CD4-positive, alpha-beta memory T cell (primary cell): ENCODE data around the gene SPANXN2. TPM values are rescaled to one million over a fixed set of nuclear protein-coding genes. Genes with fewer than 3 reads are reported as not detected.
"Not testable (repeated sequence)": the region's sequence is repeated elsewhere in the genome, so short reads cannot be mapped to it uniquely, and the experiment has no call there.

ENCODE experiments used
- CTCF ChIA-PET: fragments of 350-600 bp; sonication (Branson Sonifier 250); formaldehyde crosslinking; loops from one replicate; lab custom pipeline; 2021; ENCODE audit warnings: inconsistent platforms; ENCODE audit not compliant: partially characterized antibody; lab: Charles Lee
- POLR2A ChIA-PET: fragments of 350-600 bp; sonication (Branson Sonifier 250); formaldehyde crosslinking; loops from one replicate; lab custom pipeline; 2021; ENCODE audit not compliant: partially characterized antibody; lab: Charles Lee
- DNase-seq, 5 donors: peaks; one replicate each; pipeline versions ENCODE4 v3.0.0 to v3.0.0-alpha.2; 2020 to 2022; ENCODE audit warnings: mixed read lengths in 1 of 5
- H3K27ac ChIP-seq: one replicate; pipeline ENCODE4 v1.7.0; 2013; ENCODE audit warnings: low read depth, low read length
- H3K27me3 ChIP-seq: 2 replicates; pipeline ENCODE4 v1.7.0; 2013; ENCODE audit warnings: mild to moderate bottlenecking, low read length, moderate library complexity; ENCODE audit not compliant: insufficient read depth
- H3K36me3 ChIP-seq: 2 replicates; pipeline ENCODE4 v1.7.0; 2013; ENCODE audit warnings: mild to moderate bottlenecking, low read length, moderate library complexity; ENCODE audit not compliant: insufficient read depth
- H3K4me1 ChIP-seq: 2 replicates; pipeline ENCODE4 v1.7.0; 2013; ENCODE audit warnings: mild to moderate bottlenecking, low read length, moderate library complexity; ENCODE audit not compliant: insufficient read depth
- H3K4me3 ChIP-seq, 2 donors: one replicate each; pipeline ENCODE4 v1.7.0; 2013; ENCODE audit warnings: low read length in 2 of 2, mild to moderate bottlenecking in 1 of 2
- H3K9me3 ChIP-seq, 2 donors: one replicate each; pipeline ENCODE4 v1.7.0; 2013; ENCODE audit warnings: low read length in 2 of 2, control low read depth in 1 of 2; ENCODE audit not compliant: control insufficient read depth in 1 of 2
- H3K27ac Mint-ChIP-seq, 7 donors: one replicate each; pipeline ENCODE4 v1.8.0; 2020 to 2021; ENCODE audit warnings: mixed read lengths in 7 of 7, mild to moderate bottlenecking in 6 of 7, inconsistent platforms in 3 of 7, moderate library complexity in 3 of 7
- H3K27me3 Mint-ChIP-seq, 2 donors: one replicate each; pipeline ENCODE4 v1.8.0; 2020 to 2021; ENCODE audit warnings: mixed read lengths in 2 of 2
- H3K36me3 Mint-ChIP-seq, 2 donors: one replicate each; pipeline ENCODE4 v1.8.0; 2020 to 2021; ENCODE audit warnings: mixed read lengths in 2 of 2, inconsistent platforms in 1 of 2, mild to moderate bottlenecking in 1 of 2
- H3K4me1 Mint-ChIP-seq, 4 donors: one replicate each; pipeline ENCODE4 v1.8.0; 2020 to 2021; ENCODE audit warnings: mixed read lengths in 4 of 4, mild to moderate bottlenecking in 1 of 4
- H3K4me3 Mint-ChIP-seq, 8 donors: one replicate each; pipeline ENCODE4 v1.8.0; 2020 to 2021; ENCODE audit warnings: mixed read lengths in 8 of 8, mild to moderate bottlenecking in 7 of 8, moderate library complexity in 6 of 8, inconsistent platforms in 3 of 8
- H3K9me3 Mint-ChIP-seq, 8 donors: one replicate each; pipeline ENCODE4 v1.8.0; 2020 to 2021; ENCODE audit warnings: mixed read lengths in 8 of 8, mild to moderate bottlenecking in 5 of 8, inconsistent platforms in 3 of 8, moderate library complexity in 1 of 8
- intact Hi-C: fragments of 100-400 bp; cut with micrococcal nuclease; formaldehyde crosslinking; loops from one replicate; pipeline ENCODE4 v1.15.1; 2023
- polyA plus RNA-seq, 2 donors: library from polyadenylated mRNA; unstranded; fragments of 300-500 nt; fragmentation: Illumina TruSeq; gene quantifications; one replicate each; pipeline ENCODE4 v1.2.3, GENCODE V29; 2021
- total RNA-seq, 2 experiments: library from RNA; stranded (reverse); gene quantifications; one replicate each; pipeline ENCODE4 v1.2.3, GENCODE V29; 2021

Gene SPANXN2, protein sequence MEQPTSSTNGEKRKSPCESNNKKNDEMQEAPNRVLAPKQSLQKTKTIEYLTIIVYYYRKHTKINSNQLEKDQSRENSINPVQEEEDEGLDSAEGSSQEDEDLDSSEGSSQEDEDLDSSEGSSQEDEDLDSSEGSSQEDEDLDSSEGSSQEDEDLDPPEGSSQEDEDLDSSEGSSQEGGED
- total RNA-seq (not detected), polyA plus RNA-seq (not detected)

DNA sequence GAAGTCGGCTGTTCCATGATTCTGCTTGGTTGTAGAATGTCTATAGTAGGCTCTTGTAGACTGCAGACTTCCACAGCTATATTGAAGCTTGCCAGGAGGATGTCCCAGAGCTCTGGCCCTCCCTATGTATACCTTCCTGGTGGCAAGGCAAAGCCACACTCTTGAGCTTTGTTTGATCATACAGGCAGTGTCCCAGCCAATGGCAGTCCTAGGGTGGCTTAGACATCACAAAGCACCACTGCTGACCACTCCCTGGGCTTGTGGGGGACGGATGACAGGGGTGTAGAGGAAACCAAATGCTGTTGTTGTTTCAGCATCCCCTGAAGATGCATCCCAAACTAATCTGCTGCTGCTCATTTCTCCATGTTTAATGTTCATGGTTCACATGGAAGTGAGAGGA, at the start of gene SPANXN2:
SPANXN2 (minus strand) TSS at position 101 of the 400 bp plus-strand sequence; CDS start at position 17, 84 bp downstream.
- H3K36me3 Mint-ChIP-seq, H3K4me3 ChIP-seq, H3K9me3 ChIP-seq, DNase-seq, H3K9me3 Mint-ChIP-seq, H3K27ac ChIP-seq, H3K27me3 ChIP-seq, H3K4me1 Mint-ChIP-seq, H3K4me1 ChIP-seq, H3K36me3 ChIP-seq, CTCF ChIA-PET, H3K27ac Mint-ChIP-seq, H3K27me3 Mint-ChIP-seq, intact Hi-C loops, POLR2A ChIA-PET: not testable (repeated sequence)
- peak within 1 kb of the TSS in 1 of 8 donors; percentile 36 for H3K4me3 Mint-ChIP-seq

DNA sequence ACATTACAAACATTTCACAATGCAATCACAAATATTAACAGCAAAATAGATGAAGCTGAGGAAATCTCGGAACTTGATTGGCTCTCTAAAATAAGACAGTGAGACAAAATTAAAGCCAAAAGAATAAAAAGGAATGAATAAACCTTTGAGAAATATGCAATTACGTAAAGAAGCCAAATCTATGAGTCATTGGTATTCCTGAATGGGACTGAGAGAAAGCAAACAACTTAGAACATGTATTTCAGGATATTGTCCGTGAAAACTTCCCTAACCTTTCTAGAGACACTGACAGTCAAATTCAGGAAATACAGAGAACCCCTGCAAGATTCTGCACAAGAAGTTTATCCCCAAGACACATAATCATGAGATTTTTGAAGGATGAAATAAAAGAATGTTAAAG, 48.4 kb upstream of the SPANXN2 start:
- no peak for DNase-seq
- POLR2A ChIA-PET, result no interaction called here
- no peaks in the 10 kb centered on the region for H3K36me3 ChIP-seq

DNA sequence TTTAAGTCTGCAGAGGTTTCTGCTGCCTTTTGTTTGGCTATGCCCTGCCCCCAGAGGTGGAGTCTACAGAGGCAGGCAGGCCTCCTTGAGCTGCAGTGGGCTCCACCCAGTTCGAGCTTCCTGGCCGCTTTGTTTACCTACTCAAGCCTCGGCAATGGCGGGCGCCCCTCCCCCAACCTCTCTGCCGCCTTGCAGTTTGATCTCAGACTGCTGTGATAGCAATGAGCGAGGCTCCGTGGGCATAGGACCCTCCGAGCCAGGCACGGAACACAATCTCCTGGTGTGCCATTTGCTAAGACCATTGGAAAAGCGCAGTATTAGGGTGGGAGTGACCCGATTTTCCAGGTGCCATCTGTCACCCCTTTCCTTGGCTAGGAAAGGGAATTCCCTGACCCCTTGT, 47.2 kb upstream of the SPANXN2 start:
- intact Hi-C loops, H3K4me3 Mint-ChIP-seq, H3K4me1 Mint-ChIP-seq: not testable (repeated sequence)

More for the DNA sequence above, 48.4 kb upstream of the SPANXN2 start:
- intact Hi-C loops, result no loop called here
- no peak overlapping the region for H3K4me3 Mint-ChIP-seq
- no peak overlapping the region for H3K27ac Mint-ChIP-seq
- Histone ChIP-seq H3K4me3 (no peak overlapping the region), H3K4me1 (no peaks in the 10 kb centered on the region), H3K9me3 (no peaks in the 10 kb centered on the region), H3K27me3 (no peaks in the 10 kb centered on the region), H3K27ac (no peak overlapping the region)
- no peaks in the 10 kb centered on the region for H3K36me3 Mint-ChIP-seq
- H3K9me3 Mint-ChIP-seq, result peaks cover 0 to 15% (median 3%) of the 10 kb centered on the region in 8 donors
- CTCF ChIA-PET, result no interaction called here
- no peaks in the 10 kb centered on the region for H3K27me3 Mint-ChIP-seq
- H3K4me1 Mint-ChIP-seq, result no peaks in the 10 kb centered on the region

DNA sequence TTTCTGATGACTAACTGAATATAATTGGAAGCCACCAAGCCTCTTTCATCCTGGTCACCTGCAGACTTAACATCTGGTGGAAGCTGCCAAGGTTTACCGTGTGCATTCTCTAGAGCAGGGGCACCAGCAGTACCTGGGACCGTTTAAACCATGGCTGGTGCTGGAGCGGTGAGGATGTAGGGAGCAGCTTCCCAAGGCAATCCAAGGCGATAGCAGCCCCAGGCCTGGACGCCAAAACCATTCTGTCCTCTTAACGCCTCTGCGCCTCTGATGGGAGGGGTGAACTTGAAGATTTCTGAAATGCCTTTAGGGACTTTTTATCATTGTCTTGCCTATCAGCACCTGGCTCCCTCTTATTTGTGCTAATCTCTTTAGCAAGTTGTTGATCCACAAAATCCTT, 37.3 kb upstream of the SPANXN2 start:
- Mint-ChIP-seq H3K27ac (peak overlapping the region in 1 of 7 donors; percentile 73), H3K4me1 (no peaks in the 10 kb centered on the region), H3K36me3 (no peaks in the 10 kb centered on the region), H3K27me3 (no peaks in the 10 kb centered on the region), H3K9me3 (peaks cover 0 to 7% (median 0%) of the 10 kb centered on the region in 8 donors), H3K4me3 (no peak overlapping the region)
- Histone ChIP-seq H3K27me3 (no peaks in the 10 kb centered on the region), H3K27ac (no peak overlapping the region), H3K9me3 (no peaks in the 10 kb centered on the region), H3K4me3 (no peak overlapping the region), H3K4me1 (no peaks in the 10 kb centered on the region), H3K36me3 (no peaks in the 10 kb centered on the region)
- intact Hi-C loops, result no loop called here
- DNase-seq, result no peak
- ChIA-PET CTCF (no interaction called here), POLR2A (no interaction called here)

More for the DNA sequence above, 47.2 kb upstream of the SPANXN2 start:
- H3K27ac ChIP-seq, POLR2A ChIA-PET, H3K27me3 Mint-ChIP-seq, DNase-seq, H3K36me3 Mint-ChIP-seq, H3K4me1 ChIP-seq, H3K27me3 ChIP-seq, H3K9me3 ChIP-seq, H3K36me3 ChIP-seq, H3K4me3 ChIP-seq, H3K27ac Mint-ChIP-seq, CTCF ChIA-PET: not testable (repeated sequence)
- peaks cover 0 to 16% (median 3%) of the 10 kb centered on the region in 8 donors for H3K9me3 Mint-ChIP-seq

DNA sequence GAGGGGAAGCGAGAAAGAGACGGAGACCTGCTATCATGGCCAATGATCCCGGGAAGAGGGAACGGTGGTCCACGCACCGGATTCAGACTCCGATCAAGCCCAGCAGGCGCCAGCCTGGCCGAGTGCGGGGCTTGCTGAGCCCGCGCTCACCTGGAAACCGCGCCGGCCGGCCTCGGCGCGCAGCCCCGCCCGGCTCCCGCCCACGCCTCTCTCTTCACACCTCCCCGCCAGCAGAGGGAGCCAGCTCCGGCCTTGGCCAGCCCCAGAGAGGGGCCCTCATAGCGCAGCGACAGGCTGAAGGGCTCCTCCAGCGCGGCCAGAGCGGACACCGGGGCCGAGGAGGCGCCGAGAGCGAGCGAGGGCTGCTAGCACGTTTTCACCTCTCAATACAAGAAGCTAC, 36.8 kb upstream of the SPANXN2 start:
- Mint-ChIP-seq H3K27me3 (no peaks in the 10 kb centered on the region), H3K27ac (no peak overlapping the region), H3K4me3 (no peak overlapping the region), H3K36me3 (no peaks in the 10 kb centered on the region), H3K9me3 (peaks cover 0 to 7% (median 0%) of the 10 kb centered on the region in 8 donors), H3K4me1 (no peaks in the 10 kb centered on the region)
- no peaks in the 10 kb centered on the region for H3K9me3 ChIP-seq
- CTCF ChIA-PET, result no interaction called here
- intact Hi-C loops, result no loop called here
- H3K4me3 ChIP-seq, result no peak overlapping the region
- H3K4me1 ChIP-seq, result no peaks in the 10 kb centered on the region
- POLR2A ChIA-PET, result no interaction called here
- DNase-seq, result no peak
- H3K27me3 ChIP-seq, result no peaks in the 10 kb centered on the region
- H3K27ac ChIP-seq, result no peak overlapping the region
- H3K36me3 ChIP-seq, result no peaks in the 10 kb centered on the region

DNA sequence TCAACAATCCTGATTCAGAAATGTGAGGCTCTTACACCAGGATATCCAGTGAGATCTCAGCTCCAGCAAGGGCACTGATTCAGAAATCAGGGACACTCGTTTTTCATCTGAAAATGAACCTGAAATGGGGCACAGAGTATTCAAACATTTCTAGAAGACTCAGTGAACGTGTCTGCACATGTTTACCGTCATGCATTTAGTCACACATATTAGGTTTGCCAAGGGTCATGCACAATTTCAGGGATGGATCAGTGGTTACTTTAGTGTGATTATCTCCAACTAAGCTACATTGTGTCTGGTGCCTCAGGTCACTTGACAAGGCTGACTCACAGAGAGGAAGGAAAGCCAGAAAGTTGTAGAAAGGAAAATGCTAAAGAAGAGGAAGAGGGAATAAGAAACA, 33.6 kb upstream of the SPANXN2 start:
- H3K27ac Mint-ChIP-seq, result no peak overlapping the region
- DNase-seq, result no peak
- intact Hi-C loops, result no loop called here
- Histone ChIP-seq H3K36me3 (no peaks in the 10 kb centered on the region), H3K27me3 (no peaks in the 10 kb centered on the region), H3K27ac (no peak overlapping the region), H3K4me1 (no peaks in the 10 kb centered on the region), H3K4me3 (no peak overlapping the region), H3K9me3 (no peaks in the 10 kb centered on the region)
- H3K27me3 Mint-ChIP-seq, result no peaks in the 10 kb centered on the region
- H3K9me3 Mint-ChIP-seq, result peaks cover 0 to 6% (median 3%) of the 10 kb centered on the region in 8 donors
- H3K4me1 Mint-ChIP-seq, result no peaks in the 10 kb centered on the region
- ChIA-PET POLR2A (no interaction called here), CTCF (no interaction called here)
- H3K4me3 Mint-ChIP-seq, result no peak overlapping the region
- no peaks in the 10 kb centered on the region for H3K36me3 Mint-ChIP-seq

DNA sequence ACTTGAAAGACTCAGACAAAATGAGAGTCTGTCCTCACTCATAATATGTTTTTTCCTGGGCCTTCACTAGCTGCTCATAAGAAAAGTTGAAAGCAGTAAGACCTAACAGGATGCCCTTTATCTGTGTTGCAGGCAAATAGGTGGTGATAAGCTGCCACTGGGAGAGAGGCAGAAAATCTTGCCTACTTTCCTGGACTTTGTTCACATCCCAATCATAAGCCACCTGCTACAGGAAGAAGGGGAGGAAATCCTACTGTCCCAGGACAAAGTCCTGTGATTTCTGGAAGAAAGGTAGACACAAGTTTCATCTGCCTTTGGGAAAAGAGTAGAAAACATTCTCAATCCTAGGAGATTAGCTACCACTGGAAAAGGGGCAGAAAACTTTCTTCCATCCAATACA, 13.3 kb upstream of the SPANXN2 start:
- no peak overlapping the region for H3K4me3 Mint-ChIP-seq
- Histone ChIP-seq H3K4me1 (no peaks in the 10 kb centered on the region), H3K27ac (no peak overlapping the region), H3K27me3 (no peaks in the 10 kb centered on the region), H3K4me3 (no peak overlapping the region), H3K36me3 (no peaks in the 10 kb centered on the region), H3K9me3 (no peaks in the 10 kb centered on the region)
- H3K36me3 Mint-ChIP-seq, result no peaks in the 10 kb centered on the region
- peaks cover 0 to 7% (median 2%) of the 10 kb centered on the region in 8 donors for H3K9me3 Mint-ChIP-seq
- intact Hi-C loops, result no loop called here
- ChIA-PET POLR2A (no interaction called here), CTCF (no interaction called here)
- H3K4me1 Mint-ChIP-seq, result no peaks in the 10 kb centered on the region
- H3K27ac Mint-ChIP-seq, result no peak overlapping the region
- no peaks in the 10 kb centered on the region for H3K27me3 Mint-ChIP-seq
- DNase-seq, result no peak

DNA sequence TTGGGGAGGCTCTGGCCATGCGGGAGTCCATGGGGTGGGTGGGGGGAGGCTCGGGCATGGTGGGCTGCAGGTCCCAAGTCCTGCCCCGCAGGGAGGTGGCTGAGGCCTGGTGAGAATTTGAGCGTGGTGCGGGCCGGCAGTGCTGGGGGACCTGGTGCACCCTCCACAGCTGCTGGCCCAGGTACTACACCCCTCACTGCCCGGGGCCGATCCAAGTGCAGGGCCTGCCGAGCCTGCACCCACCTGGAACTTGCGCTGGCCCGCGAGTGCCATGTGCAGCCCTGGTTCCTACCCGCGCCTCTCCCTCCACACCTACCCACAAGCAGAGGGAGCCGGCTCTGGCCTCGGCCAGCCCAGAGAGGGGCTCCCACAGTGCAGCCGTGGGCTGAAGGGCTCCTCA, 5.7 kb upstream of the SPANXN2 start:
- DNase-seq, result no peak
- no peak overlapping the region for H3K27ac ChIP-seq
- no peaks in the 10 kb centered on the region for H3K36me3 ChIP-seq
- no peaks in the 10 kb centered on the region for H3K4me1 Mint-ChIP-seq
- H3K4me1 ChIP-seq, result no peaks in the 10 kb centered on the region
- H3K4me3 ChIP-seq, result no peak overlapping the region
- ChIA-PET CTCF (no interaction called here), POLR2A (no interaction called here)
- H3K9me3 ChIP-seq, result no peaks in the 10 kb centered on the region
- H3K27ac Mint-ChIP-seq, result no peak overlapping the region
- no peaks in the 10 kb centered on the region for H3K9me3 Mint-ChIP-seq
- H3K27me3 Mint-ChIP-seq, result no peaks in the 10 kb centered on the region
- intact Hi-C loops, result no loop called here
- no peak overlapping the region for H3K4me3 Mint-ChIP-seq
- no peaks in the 10 kb centered on the region for H3K36me3 Mint-ChIP-seq
- H3K27me3 ChIP-seq, result no peaks in the 10 kb centered on the region
